HG03378 (cell line): ENCODE data around the gene CCDC71.

Experiments used
- ATAC-seq: cut with Tn5 transposase; IDR thresholded peaks from one replicate; pipeline ENCODE4 v1.9.1; 2021; ENCODE audit warnings: mild to moderate bottlenecking, moderate library complexity; ENCODE audit not compliant: unreplicated experiment

Gene CCDC71

GRCh38 chr3:49132073-49132436 is 34.1 kb downstream of the CCDC71 start:
- no peak for ATAC-seq

GRCh38 chr3:49131576-49131975 is 34.6 kb downstream of the CCDC71 start:
- ATAC-seq = no peak

- no peak for ATAC-seq
Observed at GRCh38 chr3:49131040-49131439, 35.1 kb downstream of the CCDC71 start.

- ATAC-seq = no peak
Observed at GRCh38 chr3:49124991-49125670, 41.0 kb downstream of the CCDC71 start.

- no peak for ATAC-seq
Observed at GRCh38 chr3:49124203-49124602, 41.9 kb downstream of the CCDC71 start.

- ATAC-seq = no peak
Observed at GRCh38 chr3:49123687-49124086, 42.4 kb downstream of the CCDC71 start.

GRCh38 chr3:49122886-49123545 is 43.1 kb downstream of the CCDC71 start:
- no peak for ATAC-seq

- ATAC-seq = no peak
Observed at GRCh38 chr3:49122451-49122850, 43.7 kb downstream of the CCDC71 start.

- no peak for ATAC-seq
Observed at GRCh38 chr3:49122022-49122421, 44.1 kb downstream of the CCDC71 start.

- no peak for ATAC-seq
Observed at GRCh38 chr3:49121132-49121736, 44.9 kb downstream of the CCDC71 start.

- ATAC-seq = peak; percentile 63
Observed at GRCh38 chr3:49120438-49121131, 45.5 kb downstream of the CCDC71 start, which contains the start of gene USP19. Gene USP19, minus strand, starts transcription at chr3:49120823. Its CDS starts 1,678 bp downstream, at chr3:49119145.

GRCh38 chr3:49120096-49120437 is 46.1 kb downstream of the CCDC71 start:
- ATAC-seq = peak; percentile 6

GRCh38 chr3:49119439-49119838 is 46.7 kb downstream of the CCDC71 start:
- ATAC-seq = no peak

GRCh38 chr3:49119036-49119435 is 47.1 kb downstream of the CCDC71 start:
- no peak for ATAC-seq
